Activated T-cell treated with anti-CD3 and anti-CD28 coated beads, Interleukin-2, amount 50 U/mL, for 48 hours (primary cell): ENCODE measurements around the gene PRKCH.

ENCODE experiments used
- DNase-seq, 2 experiments: peaks; one replicate each; pipeline ENCODE4 v3.0.0-alpha.2; 2020

The PRKCH gene

DNA sequence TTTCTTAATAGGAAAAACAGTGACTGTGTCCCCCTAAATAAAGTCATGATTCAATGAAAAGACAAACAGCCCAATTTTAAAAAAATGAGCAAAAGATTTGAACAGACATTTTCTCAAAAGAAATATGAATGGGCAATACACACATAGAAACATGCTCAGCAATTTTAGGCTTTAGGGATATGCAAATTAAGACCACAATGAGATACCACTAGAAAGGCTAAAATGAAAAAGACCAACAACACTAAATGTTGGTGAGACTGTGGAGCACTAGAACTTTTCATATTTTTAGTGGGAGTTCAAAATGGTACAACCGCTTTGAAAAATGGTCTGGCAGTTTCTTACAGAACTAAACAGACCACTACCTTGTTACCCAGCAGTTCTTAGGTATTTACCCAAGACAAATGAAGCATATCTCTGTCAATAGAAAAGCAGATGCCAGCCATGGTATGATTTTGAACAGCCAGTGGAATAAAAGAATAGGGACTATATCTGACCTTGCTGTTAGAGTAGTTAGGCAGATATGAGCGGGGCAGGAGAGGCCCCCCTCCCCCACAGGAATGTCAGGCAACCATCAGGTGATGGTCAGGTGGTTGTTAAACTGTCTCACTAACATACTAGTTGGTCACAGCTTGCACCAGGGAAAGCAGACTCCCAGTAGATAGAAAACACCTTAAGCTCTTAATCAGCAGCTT is 108.8 kb downstream of the PRKCH start:
- DNase-seq = peak; percentile 12 to 14

DNA sequence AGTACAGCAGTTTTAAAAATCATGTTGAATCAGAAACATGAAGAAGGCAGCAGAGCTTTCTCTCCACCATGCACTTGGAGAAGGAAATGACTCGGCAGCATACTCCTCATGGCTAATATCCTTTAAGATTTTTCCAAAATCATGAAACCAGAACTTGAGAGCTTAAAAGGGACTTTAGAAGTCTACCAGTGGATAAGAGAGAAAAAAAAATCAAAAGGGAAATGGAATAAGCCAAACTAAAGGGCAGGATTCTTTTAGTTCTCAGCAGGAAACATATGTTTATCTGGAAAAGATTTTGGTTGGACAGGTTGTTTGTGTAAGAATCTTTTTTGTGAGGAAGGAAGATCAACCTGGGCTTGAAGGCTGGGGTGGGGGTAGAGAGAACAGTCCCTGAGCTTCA is 111.8 kb downstream of the PRKCH start:
- no peak for DNase-seq

DNA sequence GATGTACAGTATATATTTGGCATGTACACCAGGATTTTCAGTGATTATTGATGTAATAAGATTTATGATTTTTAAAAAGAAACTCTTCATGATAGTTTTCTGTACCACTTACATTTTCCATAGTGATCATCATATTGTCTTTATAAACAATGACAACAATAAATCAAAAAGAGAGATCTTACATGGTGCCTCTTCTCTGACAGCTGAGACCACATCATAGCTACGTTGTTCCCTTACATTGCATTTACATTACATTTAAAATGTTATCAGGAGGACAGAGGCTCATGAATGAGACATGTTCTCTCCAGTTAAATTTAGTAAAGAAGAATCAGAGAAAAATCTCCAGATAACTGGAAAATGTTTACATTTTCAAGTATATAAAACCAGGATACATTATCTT is 112.4 kb downstream of the PRKCH start:
- DNase-seq = no peak

DNA sequence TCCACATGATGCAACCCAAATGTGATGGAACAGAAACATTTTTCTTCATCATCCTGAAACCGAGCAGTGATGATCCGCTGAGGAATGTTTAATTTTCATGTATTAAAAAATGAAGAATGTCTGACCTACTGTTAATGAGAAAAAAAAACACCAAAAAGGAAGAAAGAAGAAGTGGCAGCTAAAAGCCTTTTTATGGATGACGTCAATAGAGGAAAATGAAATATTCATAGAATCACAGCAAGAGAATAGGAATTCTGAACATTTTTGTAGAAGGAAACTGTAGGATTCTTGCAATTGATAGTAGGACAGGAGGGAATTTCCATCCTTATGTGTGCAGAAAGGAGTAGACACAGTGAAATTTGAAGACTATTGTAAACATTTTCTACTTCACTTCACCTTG is 112.9 kb downstream of the PRKCH start:
- no peak for DNase-seq

GRCh38 chr14:61435563-61436337 is 114.4 kb downstream of the PRKCH start:
- peak in 1 of 2 experiments; percentile 24 for DNase-seq

DNA sequence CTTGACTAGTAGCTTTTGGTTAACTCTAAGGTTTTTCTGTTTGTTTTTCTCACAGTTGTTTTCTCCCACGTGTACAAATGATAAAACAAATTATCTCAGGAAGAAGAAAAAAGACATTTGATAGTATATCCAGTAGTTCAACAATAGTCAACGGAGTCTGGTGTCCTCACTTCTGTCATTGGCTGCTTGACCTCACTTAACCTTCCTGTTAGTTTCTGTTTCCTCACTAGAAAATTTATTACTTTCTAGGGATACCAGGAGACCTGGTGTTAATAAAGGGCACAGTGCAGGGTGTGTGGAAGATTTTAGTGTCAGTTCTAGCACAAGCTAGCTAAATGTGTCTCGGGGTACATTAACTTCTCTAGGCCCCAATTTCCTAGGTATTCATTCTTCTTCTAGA is 116.0 kb downstream of the PRKCH start:
- DNase-seq = peak in 1 of 2 experiments; percentile 13

DNA sequence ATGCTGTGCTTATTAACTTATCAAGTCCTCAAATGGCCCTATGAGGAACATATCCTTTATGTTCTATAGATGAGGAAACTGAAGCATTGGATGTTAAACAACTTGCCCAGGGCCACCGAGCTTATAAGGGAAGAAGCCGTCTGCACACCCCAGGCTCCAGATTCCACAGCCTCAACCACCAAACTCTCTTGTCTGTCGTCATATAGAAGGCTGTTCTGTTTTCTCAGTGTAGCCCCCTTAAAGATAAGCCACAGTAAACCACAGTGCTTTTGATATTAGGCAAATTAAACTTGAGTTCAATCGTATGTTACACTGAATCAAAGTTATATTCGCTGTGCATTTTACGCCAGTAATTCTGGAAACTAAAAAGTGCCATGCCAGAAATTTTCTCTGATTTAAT is 116.7 kb downstream of the PRKCH start:
- DNase-seq = peak in 1 of 2 experiments; percentile 15

- DNase-seq = no peak
These were observed 117.1 kb downstream of the PRKCH start for GRCh38 chr14:61438497-61438859.

DNA sequence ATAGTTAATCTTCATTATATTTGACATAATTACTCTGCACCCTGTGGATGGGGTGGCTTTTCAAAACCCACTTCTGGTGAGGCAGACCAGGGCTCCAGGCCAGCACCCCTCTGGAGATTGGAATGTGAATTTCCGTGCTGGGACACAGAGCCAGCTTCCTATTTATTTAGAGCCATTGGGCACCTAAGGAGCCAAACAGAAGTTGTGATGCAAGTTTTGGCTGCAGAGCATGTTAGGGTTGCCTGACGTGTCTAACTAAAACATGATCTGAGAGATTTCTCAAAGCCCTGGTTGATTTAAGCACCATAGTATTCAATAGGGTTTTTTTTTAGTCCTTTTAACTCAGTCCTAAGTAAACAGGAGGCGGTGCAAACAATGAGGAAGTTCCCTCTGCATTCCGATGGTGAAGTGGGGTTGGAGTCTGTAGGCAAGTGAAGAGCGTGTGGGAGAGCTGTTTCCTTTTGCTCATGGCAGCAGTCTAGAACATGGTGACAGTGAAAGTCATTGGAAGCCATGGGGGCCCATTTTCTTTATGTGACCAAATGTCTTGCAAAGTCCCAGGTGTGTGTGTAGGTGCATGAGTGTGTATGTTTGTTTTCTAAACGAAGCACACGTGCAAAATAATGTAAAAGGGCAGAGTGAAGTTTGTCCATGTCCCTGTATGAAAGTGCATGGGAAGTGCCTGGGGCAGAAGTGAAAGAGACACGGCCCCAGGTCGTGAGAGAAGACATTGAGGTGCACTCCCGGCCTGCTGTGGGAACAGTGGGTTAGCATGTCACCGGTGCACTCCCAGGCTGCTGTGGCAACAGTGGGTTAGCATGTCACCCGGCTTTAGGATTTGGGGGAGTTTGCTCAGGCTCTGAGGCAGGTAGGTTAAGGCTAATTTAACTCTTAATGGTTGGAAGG is 117.7 kb downstream of the PRKCH start:
- DNase-seq = peak in 1 of 2 experiments; percentile 58

GRCh38 chr14:61439779-61440418 is 118.5 kb downstream of the PRKCH start:
- no peak for DNase-seq

- DNase-seq = no peak
These were observed 122.1 kb downstream of the PRKCH start for GRCh38 chr14:61443481-61443880.

GRCh38 chr14:61444215-61444768 is 122.9 kb downstream of the PRKCH start:
- peak; percentile 66 to 69 for DNase-seq

DNA sequence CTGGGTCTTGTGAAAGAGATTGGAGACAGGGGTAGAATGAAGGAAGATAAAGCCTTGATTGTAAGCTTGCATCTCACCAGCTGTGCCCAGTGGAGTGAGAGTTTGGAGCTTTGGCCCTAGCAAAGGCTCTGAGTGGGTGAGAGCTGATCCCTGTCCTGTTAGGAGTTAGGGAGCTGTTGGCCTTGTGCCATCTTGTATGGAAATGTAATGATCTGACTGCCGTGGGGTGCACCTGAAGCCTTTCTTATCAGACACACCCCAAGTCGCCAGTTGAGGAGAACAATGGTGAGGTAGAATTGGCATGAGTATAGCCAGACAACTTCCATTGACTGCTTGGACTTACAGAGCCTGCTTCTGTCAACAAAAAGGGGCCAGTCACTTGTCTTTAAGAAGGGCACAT is 130.1 kb downstream of the PRKCH start:
- peak in 1 of 2 experiments; percentile 23 for DNase-seq

DNA sequence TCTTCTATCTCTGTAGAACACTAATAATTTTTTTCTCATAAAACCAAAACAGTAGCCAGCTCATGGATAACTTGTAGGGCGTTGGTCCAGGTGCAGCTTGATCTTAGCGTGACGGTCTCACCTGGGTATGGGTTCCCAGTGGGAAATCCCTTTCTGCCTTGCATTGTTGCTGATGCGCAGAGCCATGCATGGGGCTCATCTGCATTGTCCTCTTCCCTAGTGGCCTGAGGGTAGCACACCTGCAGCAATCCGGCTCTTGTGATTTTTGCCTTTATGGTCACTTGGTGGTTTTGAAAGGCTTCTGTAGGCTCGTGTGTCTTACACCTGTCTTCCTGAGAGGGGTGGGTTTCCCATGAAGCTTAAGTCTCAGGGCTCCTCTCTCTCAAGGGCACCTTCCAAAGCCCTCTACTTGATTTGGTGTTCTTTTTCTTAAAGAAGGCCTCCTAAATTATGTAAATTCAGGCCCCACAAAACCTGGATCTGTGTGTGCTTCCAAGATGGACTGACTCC is 130.6 kb downstream of the PRKCH start:
- DNase-seq = peak; percentile 25 to 30

DNA sequence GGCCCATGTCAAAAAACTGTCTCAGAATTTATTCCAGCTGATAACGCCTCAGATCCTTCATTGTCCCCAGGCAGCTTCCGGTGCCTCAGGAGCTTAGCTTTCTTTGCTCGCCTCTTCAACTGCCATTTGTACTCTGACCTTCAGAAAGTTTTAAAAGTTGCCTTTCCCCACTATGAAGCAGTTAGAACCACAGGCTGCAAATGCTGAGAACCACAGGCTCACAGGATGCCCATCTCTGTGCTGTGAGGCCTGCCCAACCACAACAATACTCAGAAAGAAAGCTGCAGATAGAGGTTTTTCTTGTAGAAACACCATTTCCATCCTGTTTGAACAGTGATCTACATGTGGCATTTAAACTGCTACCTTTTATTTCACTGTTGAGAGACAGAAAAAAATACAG is 131.1 kb downstream of the PRKCH start:
- DNase-seq = peak; percentile 62 to 69

- DNase-seq = peak; percentile 14 to 19
These were observed 131.9 kb downstream of the PRKCH start for GRCh38 chr14:61453103-61453767.

DNA sequence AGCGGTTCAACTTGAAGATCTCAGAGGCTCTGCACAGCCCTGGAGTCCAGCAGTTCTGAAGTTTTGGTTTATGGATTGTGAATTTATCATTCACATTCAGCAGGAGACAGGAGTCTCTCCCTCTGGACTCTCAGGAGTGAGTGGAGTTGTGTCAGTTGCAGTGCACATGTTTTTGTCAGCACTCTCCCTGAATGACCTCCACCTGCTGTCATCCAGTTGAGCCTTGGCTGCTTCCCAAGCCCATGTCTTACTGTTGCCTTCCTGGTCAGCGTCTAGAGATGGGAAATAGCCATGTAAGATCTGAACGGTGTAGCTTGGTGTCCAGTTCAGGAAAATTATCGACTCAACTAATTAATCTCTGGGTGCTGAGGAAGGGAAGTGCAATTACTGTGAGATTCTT is 133.2 kb downstream of the PRKCH start:
- DNase-seq = peak; percentile 19 to 20

DNA sequence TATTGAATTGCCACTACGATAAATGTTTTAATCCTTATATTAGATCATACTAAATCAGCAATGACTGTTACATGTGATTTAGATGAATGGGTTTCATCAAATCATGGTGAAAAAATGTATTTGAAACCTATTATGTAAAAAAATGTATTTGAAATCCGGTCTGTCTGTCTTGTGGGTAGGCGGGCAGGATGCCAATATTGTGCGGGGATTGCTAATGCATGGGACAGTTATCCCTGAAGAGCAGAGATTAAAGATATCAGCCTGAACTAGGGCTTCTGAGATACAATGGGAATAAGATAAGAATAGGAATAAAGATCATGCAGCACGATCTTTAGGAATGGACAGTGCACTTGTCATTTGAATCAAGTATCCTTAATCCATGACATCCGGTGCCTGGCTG is 134.0 kb downstream of the PRKCH start:
- DNase-seq = peak in 1 of 2 experiments; percentile 17

GRCh38 chr14:61456720-61457119 is 135.3 kb downstream of the PRKCH start:
- DNase-seq = peak; percentile 85

- DNase-seq = peak in 1 of 2 experiments; percentile 16
These were observed 137.4 kb downstream of the PRKCH start for GRCh38 chr14:61458766-61459165.

- DNase-seq = peak; percentile 13 to 14
These were observed 137.8 kb downstream of the PRKCH start for GRCh38 chr14:61459229-61459628.

DNA sequence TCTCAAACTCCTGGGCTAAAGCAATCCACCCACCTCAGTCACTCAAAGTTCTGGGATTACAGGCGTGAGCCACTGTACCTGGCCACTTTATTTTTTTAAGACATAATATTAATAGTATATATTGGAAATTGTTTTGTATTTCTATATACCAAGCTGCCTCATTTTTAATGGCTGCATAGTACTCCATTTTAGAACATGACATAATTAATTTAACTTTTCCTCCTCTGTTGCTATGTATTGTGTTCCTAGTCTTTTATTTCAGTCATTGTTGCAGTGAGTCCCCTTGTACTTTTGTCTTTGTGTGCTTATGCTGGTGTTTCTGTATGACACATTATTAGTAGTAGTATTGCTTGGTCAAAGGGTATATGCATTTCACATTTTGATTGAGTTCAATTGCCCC is 138.7 kb downstream of the PRKCH start:
- no peak for DNase-seq
